Endothelial cell (in vitro differentiated cells): ENCODE measurements around the gene TMEM59L. TPM values are rescaled to one million over a fixed set of nuclear protein-coding genes. Genes with fewer than 3 reads are reported as not detected.

Experiments used
- DNase-seq: peaks from one replicate; pipeline ENCODE4 v3.0.0; 2021; ENCODE audit warnings: low spot score
- H3K27ac Mint-ChIP-seq: one replicate; pipeline ENCODE4 v1.8.0; 2021; ENCODE audit warnings: mixed read lengths, inconsistent platforms; ENCODE audit not compliant: unreplicated experiment
- H3K27me3 Mint-ChIP-seq: one replicate; pipeline ENCODE4 v1.8.0; 2021; ENCODE audit warnings: mild to moderate bottlenecking, moderate library complexity, mixed read lengths, inconsistent platforms; ENCODE audit not compliant: unreplicated experiment
- H3K36me3 Mint-ChIP-seq: one replicate; pipeline ENCODE4 v1.8.0; 2021; ENCODE audit warnings: mild to moderate bottlenecking, low read depth, mixed read lengths, inconsistent platforms; ENCODE audit not compliant: unreplicated experiment
- H3K4me1 Mint-ChIP-seq: one replicate; pipeline ENCODE4 v1.8.0; 2021; ENCODE audit warnings: mild to moderate bottlenecking, mixed read lengths, inconsistent platforms; ENCODE audit not compliant: unreplicated experiment
- H3K4me3 Mint-ChIP-seq: one replicate; pipeline ENCODE4 v1.8.0; 2021; ENCODE audit warnings: mild to moderate bottlenecking, mixed read lengths, inconsistent platforms; ENCODE audit not compliant: unreplicated experiment
- H3K9me3 Mint-ChIP-seq: one replicate; pipeline ENCODE4 v1.8.0; 2021; ENCODE audit warnings: mixed read lengths, inconsistent platforms; ENCODE audit not compliant: unreplicated experiment
- CTCF ChIP-seq: fragments of 200-600 bp; sonication (generic); IDR thresholded peaks from one replicate; pipeline ENCODE4 v1.5.0; 2021; ENCODE audit warnings: antibody characterized with exemption; ENCODE audit not compliant: unreplicated experiment
- total RNA-seq: library from RNA; stranded (reverse); fragmentation: NEBNext Ultra II Directional; extraction: Animal tissue kit (Norgen Biotek cat#: 25700); gene quantifications from one replicate; pipeline ENCODE4 v1.2.1, GENCODE V29; 2021; ENCODE audit not compliant: unreplicated experiment

The TMEM59L gene
- total RNA-seq, 1 donor from 2014 or later, result 0.15 TPM

- H3K36me3 Mint-ChIP-seq, result peaks cover 4% of the 10 kb centered on the region
- no peaks in the 10 kb centered on the region for H3K9me3 Mint-ChIP-seq
- H3K27me3 Mint-ChIP-seq, result peaks cover 31% of the 10 kb centered on the region
- no peak overlapping the region for H3K27ac Mint-ChIP-seq
- DNase-seq, result no peak
- H3K4me1 Mint-ChIP-seq, result peaks cover 10% of the 10 kb centered on the region
- peak overlapping the region; percentile 73 for H3K4me3 Mint-ChIP-seq
- TF ChIP-seq CTCF, result no peak
These were observed 1.9 kb upstream of the TMEM59L start for GRCh38 chr19:18610556-18611326.

- peaks cover 4% of the 10 kb centered on the region for H3K36me3 Mint-ChIP-seq
- H3K27me3 Mint-ChIP-seq, result peaks cover 31% of the 10 kb centered on the region
- H3K9me3 Mint-ChIP-seq, result no peaks in the 10 kb centered on the region
- H3K4me1 Mint-ChIP-seq, result peaks cover 10% of the 10 kb centered on the region
- H3K4me3 Mint-ChIP-seq, result peak overlapping the region; percentile 73
- TF ChIP-seq CTCF, result no peak
- no peak for DNase-seq
- H3K27ac Mint-ChIP-seq, result no peak overlapping the region
These were observed 1.2 kb upstream of the TMEM59L start for GRCh38 chr19:18611327-18612050.

GRCh38 chr19:18612051-18612771, 459 bp upstream of the TMEM59L start:
- Mint-ChIP-seq H3K4me1 (peaks cover 10% of the 10 kb centered on the region), H3K27me3 (peaks cover 29% of the 10 kb centered on the region), H3K9me3 (no peaks in the 10 kb centered on the region), H3K36me3 (peaks cover 4% of the 10 kb centered on the region), H3K27ac (no peak overlapping the region), H3K4me3 (no peak overlapping the region)
- TF ChIP-seq CTCF, result no peak
- no peak for DNase-seq

GRCh38 chr19:18613589-18614234, 1.0 kb downstream of the TMEM59L start:
- no peaks in the 10 kb centered on the region for H3K9me3 Mint-ChIP-seq
- H3K36me3 Mint-ChIP-seq, result peaks cover 6% of the 10 kb centered on the region
- no peak overlapping the region for H3K27ac Mint-ChIP-seq
- peaks cover 8% of the 10 kb centered on the region for H3K4me1 Mint-ChIP-seq
- H3K27me3 Mint-ChIP-seq, result peaks cover 24% of the 10 kb centered on the region
- DNase-seq, result no peak
- no peak for TF ChIP-seq CTCF
- H3K4me3 Mint-ChIP-seq, result no peak overlapping the region
